GM21515 (cell line): ENCODE data around the gene FMOD.

ENCODE experiments used
- ATAC-seq: cut with Tn5 transposase; IDR thresholded peaks from one replicate; pipeline ENCODE4 v1.9.1; 2021; ENCODE audit not compliant: unreplicated experiment

The FMOD gene

GRCh38 chr1:203361945-203362719 lies 11.2 kb upstream of the FMOD start:
- ATAC-seq, result no peak

- ATAC-seq, result no peak
Observed at GRCh38 chr1:203360547-203361185, 9.7 kb upstream of the FMOD start.

- ATAC-seq, result no peak
Observed at GRCh38 chr1:203359010-203359571, 8.2 kb upstream of the FMOD start.

GRCh38 chr1:203354246-203354645 lies 3.3 kb upstream of the FMOD start:
- ATAC-seq, result no peak

GRCh38 chr1:203353486-203353885 lies 2.6 kb upstream of the FMOD start:
- ATAC-seq, result no peak

GRCh38 chr1:203349773-203350524 lies 973 bp downstream of the FMOD start:
- no peak for ATAC-seq

GRCh38 chr1:203349166-203349565 lies 1.8 kb downstream of the FMOD start:
- ATAC-seq, result no peak

GRCh38 chr1:203346769-203347102 lies 4.2 kb downstream of the FMOD start:
- no peak for ATAC-seq

- ATAC-seq, result no peak
Observed at GRCh38 chr1:203346060-203346768, 4.7 kb downstream of the FMOD start.

GRCh38 chr1:203343956-203344754 lies 6.8 kb downstream of the FMOD start:
- ATAC-seq, result no peak

GRCh38 chr1:203342192-203342940 lies 8.6 kb downstream of the FMOD start:
- ATAC-seq, result no peak

- ATAC-seq, result peak; percentile 57
Observed at GRCh38 chr1:203340112-203340790, 10.7 kb downstream of the FMOD start.

- ATAC-seq, result no peak
Observed at GRCh38 chr1:203338335-203339036, 12.4 kb downstream of the FMOD start.

- no peak for ATAC-seq
Observed at GRCh38 chr1:203336097-203336496, 14.8 kb downstream of the FMOD start.

- ATAC-seq, result no peak
Observed at GRCh38 chr1:203335503-203335902, 15.4 kb downstream of the FMOD start.

GRCh38 chr1:203331224-203331623 lies 19.7 kb downstream of the FMOD start:
- no peak for ATAC-seq

GRCh38 chr1:203328714-203329122 lies 22.2 kb downstream of the FMOD start:
- no peak for ATAC-seq

GRCh38 chr1:203327684-203328457 lies 23.1 kb downstream of the FMOD start:
- peak; percentile 26 for ATAC-seq
